Mesenchymal stem cell (in vitro differentiated cells and primary cell): Measurements from ENCODE around the gene UCN.
A peak's percentile ranks its signal among the peaks of the same experiment; 100 is the strongest.
"Not testable (repeated sequence)": the region's sequence is repeated elsewhere in the genome, so short reads cannot be mapped to it uniquely, and the experiment has no call there.

ENCODE experiments used
- DNase-seq: peaks from one replicate; pipeline ENCODE4 v3.0.0-alpha.2; 2013
- H2AFZ ChIP-seq: one replicate; pipeline ENCODE4 v1.6.1; 2013; ENCODE audit warnings: low read depth, mild to moderate bottlenecking, control low read depth, inconsistent platforms, low read length, moderate library complexity
- H2AK5ac ChIP-seq: 2 replicates; pipeline ENCODE4 v1.6.1; 2013; ENCODE audit warnings: low read length, moderate library complexity, mild to moderate bottlenecking, inconsistent platforms; ENCODE audit not compliant: severe bottlenecking
- H2BK120ac ChIP-seq: one replicate; pipeline ENCODE4 v1.6.1; 2013; ENCODE audit warnings: low read depth, mild to moderate bottlenecking, inconsistent platforms, low read length, moderate library complexity
- H2BK12ac ChIP-seq, 2 experiments: one replicate each; pipeline ENCODE4 v1.6.1; 2013; ENCODE audit warnings: inconsistent platforms in 2 of 2, low read length in 2 of 2, mild to moderate bottlenecking in 2 of 2, moderate library complexity in 2 of 2, control low read depth in 1 of 2
- H2BK15ac ChIP-seq: one replicate; pipeline ENCODE4 v1.6.1; 2013; ENCODE audit warnings: mild to moderate bottlenecking, low read depth, inconsistent platforms; ENCODE audit not compliant: poor library complexity, severe bottlenecking
- H2BK5ac ChIP-seq: 2 replicates; pipeline ENCODE4 v1.6.1; 2013; ENCODE audit warnings: low read depth, mild to moderate bottlenecking, low read length, control low read depth, inconsistent platforms; ENCODE audit not compliant: poor library complexity, severe bottlenecking
- H3K14ac ChIP-seq, 2 experiments: one replicate each; pipeline ENCODE4 v1.6.1; 2013; ENCODE audit warnings: inconsistent platforms in 2 of 2, low read length in 2 of 2, control low read depth in 1 of 2, mild to moderate bottlenecking in 1 of 2, moderate library complexity in 1 of 2
- H3K18ac ChIP-seq, 2 experiments: one replicate each; pipeline ENCODE4 v1.6.1; 2013; ENCODE audit warnings: inconsistent platforms in 2 of 2, low read length in 2 of 2, control low read depth in 1 of 2, low read depth in 1 of 2, mild to moderate bottlenecking in 1 of 2
- H3K23ac ChIP-seq, 2 experiments: one replicate each; pipeline ENCODE4 v1.6.1; 2013; ENCODE audit warnings: inconsistent platforms in 2 of 2, low read length in 2 of 2, mild to moderate bottlenecking in 2 of 2, moderate library complexity in 2 of 2, control low read depth in 1 of 2
- H3K27ac ChIP-seq: 2 replicates; pipeline ENCODE4 v1.5.1; 2013; ENCODE audit warnings: mild to moderate bottlenecking, moderate library complexity, low read length, control low read depth, inconsistent platforms; ENCODE audit not compliant: poor library complexity, severe bottlenecking
- H3K27me3 ChIP-seq, 2 experiments: 2 replicates each; pipeline versions ENCODE4 v1.6.1 to v1.7.0; 2013; ENCODE audit warnings: low read length in 2 of 2, mild to moderate bottlenecking in 2 of 2, moderate library complexity in 2 of 2, control low read depth in 1 of 2, inconsistent platforms in 1 of 2; ENCODE audit not compliant: control insufficient read depth in 1 of 2, insufficient read depth in 1 of 2
- H3K36me3 ChIP-seq, 2 experiments: 2 replicates each; pipeline versions ENCODE4 v1.6.1 to v1.7.0; 2013; ENCODE audit warnings: low read length in 2 of 2, control low read depth in 1 of 2, inconsistent platforms in 1 of 2, low read depth in 1 of 2, mild to moderate bottlenecking in 1 of 2; ENCODE audit not compliant: insufficient read depth in 2 of 2, control insufficient read depth in 1 of 2
- H3K4ac ChIP-seq, 2 experiments: one replicate each; pipeline ENCODE4 v1.6.1; 2013; ENCODE audit warnings: inconsistent platforms in 2 of 2, low read length in 2 of 2, mild to moderate bottlenecking in 2 of 2, moderate library complexity in 2 of 2, control low read depth in 1 of 2, low read depth in 1 of 2
- H3K4me1 ChIP-seq: 2 replicates; pipeline ENCODE4 v1.6.1; 2013; ENCODE audit warnings: low read depth, low read length, control low read depth; ENCODE audit not compliant: control insufficient read depth, insufficient read depth
- H3K4me2 ChIP-seq: 2 replicates; pipeline ENCODE4 v1.6.1; 2013; ENCODE audit warnings: low read length, mild to moderate bottlenecking, inconsistent platforms; ENCODE audit not compliant: poor library complexity, severe bottlenecking
- H3K4me3 ChIP-seq, 2 experiments: 2 replicates each; pipeline versions ENCODE4 v1.5.1 to v1.7.0; 2013; ENCODE audit warnings: low read length in 2 of 2, mild to moderate bottlenecking in 2 of 2, control low read depth in 1 of 2, low read depth in 1 of 2; ENCODE audit not compliant: insufficient read depth in 1 of 2
- H3K79me1 ChIP-seq: replicated peaks from 2 replicates; pipeline ENCODE4 v1.6.1; 2013; ENCODE audit warnings: mild to moderate bottlenecking, control low read depth, low read length, inconsistent platforms; ENCODE audit not compliant: poor library complexity, severe bottlenecking
- H3K9ac ChIP-seq: 2 replicates; pipeline ENCODE4 v1.7.0; 2013; ENCODE audit warnings: mild to moderate bottlenecking, low read length, moderate library complexity
- H3K9me3 ChIP-seq: 2 replicates; pipeline ENCODE4 v1.7.0; 2013; ENCODE audit warnings: mild to moderate bottlenecking, low read length; ENCODE audit not compliant: control insufficient read depth
- H4K8ac ChIP-seq: one replicate; pipeline ENCODE4 v1.6.1; 2013; ENCODE audit warnings: inconsistent platforms, mild to moderate bottlenecking, low read length, moderate library complexity
- H4K91ac ChIP-seq: one replicate; pipeline ENCODE4 v1.6.1; 2013; ENCODE audit warnings: mild to moderate bottlenecking, low read length, inconsistent platforms
- WGBS: methylation state at CpG from one replicate; pipeline ENCODE4 v1.1.7; 2013; ENCODE audit warnings: mixed read lengths; 5-methylcytosine and 5-hydroxymethylcytosine counted together

Gene UCN

DNA sequence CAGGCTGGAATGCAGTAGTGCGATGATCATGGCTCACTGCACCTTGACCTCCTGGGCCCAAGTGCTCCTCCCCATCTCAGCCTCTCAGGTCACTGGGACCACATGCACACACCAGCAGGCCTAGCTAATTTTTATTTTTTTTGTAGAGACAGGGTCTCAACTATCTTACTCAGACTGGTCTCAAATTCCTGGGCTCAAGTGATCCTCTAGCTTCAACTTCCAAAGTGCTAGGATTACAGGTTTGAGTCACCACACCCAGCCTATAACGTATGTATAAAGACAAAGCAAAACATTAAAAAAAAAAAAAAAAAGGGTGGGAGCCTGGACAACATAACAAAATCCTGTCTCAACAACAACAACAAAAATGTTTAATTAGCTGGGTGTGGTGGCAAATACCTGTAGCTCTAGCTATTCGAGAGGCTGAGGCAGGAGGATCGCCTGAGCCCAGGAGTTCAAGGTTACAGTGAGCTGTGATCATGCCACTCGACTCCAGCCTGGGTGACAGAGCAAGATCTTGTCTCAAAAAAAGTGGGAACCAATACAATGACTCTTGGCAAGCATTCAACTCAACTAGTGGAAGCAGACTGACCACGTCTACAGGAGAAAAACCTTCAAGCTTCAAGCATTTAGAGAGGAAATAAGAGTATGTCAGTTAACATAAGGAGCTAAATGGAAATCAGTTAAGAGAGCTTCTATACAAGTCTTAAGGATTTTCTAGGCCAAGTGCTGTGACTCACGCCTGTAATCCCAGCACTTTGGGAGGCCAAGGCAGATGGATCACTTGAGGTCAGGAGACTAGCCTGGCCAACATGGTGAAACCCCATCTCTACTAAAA is 45.7 kb upstream of the UCN start:
- Histone ChIP-seq H3K23ac (no peak overlapping the region), H3K9ac (peak overlapping the region; percentile 74), H2AK5ac (no peak overlapping the region), H3K4me2 (no peak overlapping the region), H3K4me1 (peaks cover 10% of the 10 kb centered on the region), H2AFZ (no peak overlapping the region), H2BK120ac (no peak overlapping the region), H3K27ac (no peak overlapping the region), H3K36me3 (peaks cover 0 to 4% of the 10 kb centered on the region in 2 experiments), H3K14ac (no peak overlapping the region), H4K91ac (no peak overlapping the region), H2BK12ac (peak overlapping the region in 1 of 2 experiments; percentile 6), H3K4me3 (peak overlapping the region in 1 of 2 experiments; percentile 99), H3K79me1 (peaks cover 5% of the 10 kb centered on the region), H3K27me3 (no peaks in the 10 kb centered on the region), H3K18ac (no peak overlapping the region), H3K4ac (no peak overlapping the region), H2BK15ac (no peak overlapping the region), H3K9me3 (no peaks in the 10 kb centered on the region), H2BK5ac (no peak overlapping the region), H4K8ac (no peak overlapping the region)
- peak; percentile 77 for DNase-seq
- 90% methylated on average over 5 of the region's 7 CpGs for WGBS

DNA sequence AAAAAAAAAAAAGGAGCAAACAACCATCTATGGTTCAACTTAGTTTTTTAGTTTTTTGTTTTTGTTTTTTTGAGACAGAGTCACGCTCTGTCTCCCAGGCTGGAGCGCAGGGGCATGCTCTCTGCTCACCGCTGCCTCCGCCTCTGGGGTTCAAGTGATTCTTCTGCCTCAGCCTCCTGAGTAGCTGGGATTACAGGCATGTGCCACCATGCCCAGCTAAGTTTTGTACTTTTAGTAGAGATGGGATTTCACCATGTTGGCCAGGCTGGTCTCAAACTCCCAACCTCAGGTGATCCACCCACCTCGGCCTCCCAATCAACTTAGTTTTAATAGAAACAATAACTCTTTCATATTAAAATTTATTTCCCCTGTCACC is 45.1 kb upstream of the UCN start:
- H3K27me3 ChIP-seq, H3K79me1 ChIP-seq, H3K4ac ChIP-seq, H2BK15ac ChIP-seq, H3K18ac ChIP-seq, H2BK5ac ChIP-seq, H3K4me3 ChIP-seq, DNase-seq, H2BK12ac ChIP-seq, H3K9me3 ChIP-seq, H4K8ac ChIP-seq, H2AFZ ChIP-seq, H3K36me3 ChIP-seq, H3K27ac ChIP-seq, H3K14ac ChIP-seq, H4K91ac ChIP-seq, H2AK5ac ChIP-seq, H3K4me2 ChIP-seq, H3K23ac ChIP-seq, H2BK120ac ChIP-seq: not testable (repeated sequence)
- Histone ChIP-seq H3K9ac (peak overlapping the region; percentile 74), H3K4me1 (peaks cover 10% of the 10 kb centered on the region)
- WGBS: 98% methylated on average over 5 of the region's 5 CpGs

DNA sequence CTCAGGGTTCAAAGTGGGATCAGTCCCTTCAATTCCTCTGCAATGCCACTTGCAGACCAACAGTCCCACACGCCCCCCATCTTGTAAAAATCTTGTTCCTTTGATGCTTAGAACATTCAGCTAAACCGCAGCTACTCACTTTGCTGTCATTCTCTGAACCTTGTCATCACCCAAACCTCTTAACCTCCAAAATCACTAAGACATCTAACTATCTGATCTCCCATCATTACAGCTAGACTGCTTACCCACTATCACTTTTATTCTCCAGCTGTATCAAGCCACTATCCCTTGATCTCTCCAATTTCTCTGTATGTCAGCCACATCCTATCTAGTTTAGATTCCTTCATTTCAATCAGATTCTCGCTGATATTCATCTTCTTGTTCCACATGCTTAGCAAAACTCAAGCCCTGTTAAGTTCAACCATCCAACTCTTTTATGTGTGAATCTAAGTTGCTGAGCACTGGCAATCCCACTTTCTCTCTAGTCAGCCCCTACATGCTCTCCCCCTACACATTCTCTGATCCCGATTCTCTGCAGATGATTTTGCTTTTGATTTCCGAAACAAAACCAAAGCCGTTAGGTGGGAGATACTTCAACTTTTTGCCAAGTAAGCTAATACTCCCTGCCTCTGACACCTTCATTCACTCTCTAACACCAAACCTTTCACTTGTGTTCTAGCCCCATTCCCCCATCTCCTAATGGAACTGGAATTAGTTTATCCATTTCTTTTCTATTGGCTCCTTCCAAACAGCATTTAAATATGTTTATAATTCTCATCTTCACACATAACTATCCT is 43.8 kb upstream of the UCN start:
- no peak for DNase-seq
- H3K27ac ChIP-seq: no peak overlapping the region
- H3K4me1 ChIP-seq: peaks cover 7% of the 10 kb centered on the region
- H4K91ac ChIP-seq: no peak overlapping the region
- H3K36me3 ChIP-seq: peaks cover 2 to 4% of the 10 kb centered on the region in 2 experiments
- H2BK12ac ChIP-seq: no peak overlapping the region
- no peaks in the 10 kb centered on the region for H3K27me3 ChIP-seq
- no peak overlapping the region for H3K9ac ChIP-seq
- 94% methylated on average over 6 of the region's 6 CpGs for WGBS
- H2AK5ac ChIP-seq: no peak overlapping the region
- H3K4me2 ChIP-seq: no peak overlapping the region
- H3K79me1 ChIP-seq: peaks cover 7% of the 10 kb centered on the region
- H3K14ac ChIP-seq: no peak overlapping the region
- H3K18ac ChIP-seq: no peak overlapping the region
- H3K23ac ChIP-seq: no peak overlapping the region
- H2BK15ac ChIP-seq: no peak overlapping the region
- H3K4ac ChIP-seq: no peak overlapping the region
- H3K4me3 ChIP-seq: no peak overlapping the region
- H2AFZ ChIP-seq: no peak overlapping the region
- H4K8ac ChIP-seq: no peak overlapping the region
- no peaks in the 10 kb centered on the region for H3K9me3 ChIP-seq
- no peak overlapping the region for H2BK5ac ChIP-seq
- no peak overlapping the region for H2BK120ac ChIP-seq

DNA sequence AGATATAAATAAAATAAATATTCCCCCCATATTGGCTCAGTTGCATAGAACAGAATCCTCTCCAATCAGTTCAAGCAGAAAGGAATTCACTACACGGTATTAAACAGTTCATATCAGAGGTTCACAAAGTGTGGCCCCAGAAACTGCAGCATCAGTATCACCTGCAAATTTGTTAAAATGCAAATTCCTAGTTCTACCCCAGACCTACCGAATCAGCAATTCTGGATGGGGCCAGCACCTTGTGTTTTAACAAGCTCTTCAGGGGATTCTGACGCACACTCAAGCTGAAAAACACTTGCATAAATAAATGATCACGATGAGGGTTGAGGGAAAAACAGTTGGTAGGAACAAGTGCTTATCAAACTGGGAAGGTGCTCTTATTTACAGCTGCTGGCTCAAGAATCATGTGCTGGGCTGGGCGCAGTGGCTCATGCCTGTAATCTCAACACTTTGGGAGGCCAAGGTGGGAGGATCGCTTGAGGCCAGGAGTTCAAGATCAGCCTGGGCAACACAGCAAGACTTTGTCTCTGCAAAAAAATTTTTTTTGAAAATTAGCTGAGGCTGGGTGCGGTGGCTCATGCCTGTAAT is 42.0 kb upstream of the UCN start:
- no peak overlapping the region for H2BK15ac ChIP-seq
- no peak for DNase-seq
- H3K4me2 ChIP-seq: no peak overlapping the region
- H3K4ac ChIP-seq: no peak overlapping the region
- H4K91ac ChIP-seq: no peak overlapping the region
- H3K27me3 ChIP-seq: no peaks in the 10 kb centered on the region
- no peak overlapping the region for H2BK12ac ChIP-seq
- H3K79me1 ChIP-seq: peaks cover 14% of the 10 kb centered on the region
- H3K27ac ChIP-seq: no peak overlapping the region
- no peak overlapping the region for H2BK120ac ChIP-seq
- H3K4me3 ChIP-seq: no peak overlapping the region
- no peak overlapping the region for H3K14ac ChIP-seq
- H2AK5ac ChIP-seq: no peak overlapping the region
- H3K23ac ChIP-seq: no peak overlapping the region
- H4K8ac ChIP-seq: no peak overlapping the region
- H3K4me1 ChIP-seq: peaks cover 7% of the 10 kb centered on the region
- H3K9me3 ChIP-seq: no peaks in the 10 kb centered on the region
- H3K36me3 ChIP-seq: peaks cover 2 to 4% of the 10 kb centered on the region in 2 experiments
- no peak overlapping the region for H3K18ac ChIP-seq
- H2AFZ ChIP-seq: no peak overlapping the region
- no peak overlapping the region for H2BK5ac ChIP-seq
- H3K9ac ChIP-seq: no peak overlapping the region
- 96% methylated on average over 7 of the region's 7 CpGs for WGBS
